DOHH2 (cell line): ENCODE results near the gene ADAM33.
A peak's percentile ranks its signal among the peaks of the same experiment; 100 is the strongest.

Source experiments
- H3F3A ChIP-seq: fragments of 200-600 bp; sonication (generic), shearing (Covaris generic); 2 replicates; pipeline ENCODE4 v1.6.0; 2016; ENCODE audit warnings: antibody characterized with exemption, mild to moderate bottlenecking; ENCODE audit not compliant: control insufficient read depth, insufficient read depth
- H3K27ac ChIP-seq: fragments of 200-600 bp; sonication (generic); 2 replicates; pipeline ENCODE4 v1.5.1; 2014; ENCODE audit warnings: low read depth, mild to moderate bottlenecking, low read length, moderate library complexity
- H3K27me3 ChIP-seq: fragments of 200-600 bp; sonication (generic); 2 replicates; pipeline ENCODE4 v1.6.1; 2014; ENCODE audit warnings: mild to moderate bottlenecking, low read length, mixed read lengths; ENCODE audit not compliant: control insufficient read depth
- H3K36me3 ChIP-seq: fragments of 200-600 bp; sonication (generic); 2 replicates; pipeline ENCODE4 v1.6.1; 2014; ENCODE audit warnings: mild to moderate bottlenecking, low read length, moderate library complexity, mixed read lengths; ENCODE audit not compliant: control insufficient read depth
- H3K4me1 ChIP-seq: fragments of 200-600 bp; sonication (generic); 2 replicates; pipeline ENCODE4 v1.6.1; 2014; ENCODE audit warnings: mild to moderate bottlenecking, low read length, mixed read lengths; ENCODE audit not compliant: control insufficient read depth
- H3K4me2 ChIP-seq: fragments of 200-600 bp; sonication (generic); 2 replicates; pipeline ENCODE4 v1.6.0; 2014; ENCODE audit warnings: mild to moderate bottlenecking, low read length, moderate library complexity
- H3K4me3 ChIP-seq: fragments of 200-600 bp; sonication (generic); 2 replicates; pipeline ENCODE4 v1.5.1; 2014; ENCODE audit warnings: mild to moderate bottlenecking, low read length, mixed read lengths
- H3K79me2 ChIP-seq: fragments of 200-600 bp; sonication (generic); 2 replicates; pipeline ENCODE4 v1.6.1; 2014; ENCODE audit warnings: mild to moderate bottlenecking, low read length, mixed read lengths; ENCODE audit not compliant: control insufficient read depth
- H3K9me2 ChIP-seq: fragments of 200-600 bp; sonication (generic); replicated peaks from 2 replicates; pipeline ENCODE4 v1.6.1; 2014; ENCODE audit warnings: mild to moderate bottlenecking, low read length, mixed read lengths; ENCODE audit not compliant: control insufficient read depth
- H3K9me3 ChIP-seq: fragments of 200-600 bp; sonication (generic); 2 replicates; pipeline ENCODE4 v1.6.1; 2014; ENCODE audit warnings: antibody characterized with exemption, low read length, mixed read lengths; ENCODE audit not compliant: control insufficient read depth, insufficient read depth
- H4K20me1 ChIP-seq: fragments of 200-600 bp; sonication (generic); 2 replicates; pipeline ENCODE4 v1.6.0; 2014; ENCODE audit warnings: low read depth, mild to moderate bottlenecking, antibody characterized with exemption, low read length, moderate library complexity; ENCODE audit not compliant: control insufficient read depth, insufficient read depth
- EZH2phosphoT487 ChIP-seq: fragments of 200-600 bp; sonication (generic); IDR thresholded peaks from 2 replicates; pipeline ENCODE4 v1.6.1; 2017; ENCODE audit warnings: borderline replicate concordance, mild to moderate bottlenecking, antibody characterized with exemption, low read length, moderate library complexity, mixed read lengths
- TF ChIP-seq, protein P1 (sequence below): fragments of 200-600 bp; sonication (generic); IDR thresholded peaks from one replicate; pipeline ENCODE4 v1.5.1; 2014; ENCODE audit warnings: antibody characterized with exemption, mild to moderate bottlenecking, low read depth, low read length; ENCODE audit not compliant: poor library complexity, severe bottlenecking

ADAM33 gene

DNA sequence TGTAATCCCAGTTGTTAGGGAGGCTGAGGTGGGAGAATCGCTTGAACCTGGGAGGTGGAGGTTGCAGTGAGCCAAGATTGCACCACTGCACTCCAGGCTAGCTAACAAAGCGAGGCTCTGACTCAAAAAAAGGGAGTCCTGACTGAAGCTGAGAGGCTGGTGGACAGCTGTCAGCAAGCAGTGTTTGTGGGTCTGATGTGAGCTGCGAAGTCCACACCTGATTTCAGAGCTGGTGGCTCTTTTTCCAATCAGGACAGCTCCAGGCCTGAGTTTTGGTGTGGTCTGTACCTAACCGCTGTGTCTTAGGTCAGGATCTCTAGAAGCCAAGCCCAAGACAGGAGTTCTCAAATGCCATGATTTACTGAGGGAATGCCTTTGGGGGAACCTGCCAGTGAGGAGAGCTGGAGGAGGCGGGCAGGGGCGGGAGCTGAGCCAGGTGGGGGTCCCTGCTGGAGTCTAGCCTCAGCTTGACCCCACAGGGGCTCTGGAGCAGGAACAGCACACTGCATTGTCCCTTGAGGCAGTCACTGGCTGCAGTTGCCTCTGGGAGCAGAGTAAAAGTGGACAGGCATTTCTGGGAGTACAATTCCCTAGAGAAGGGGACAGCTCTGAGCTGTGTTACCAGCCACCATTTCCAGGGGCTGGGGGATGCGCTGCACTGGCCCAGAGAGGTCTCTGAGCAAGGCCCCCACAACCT lies 23.6 kb downstream of the ADAM33 start:
- H3K4me2 ChIP-seq, result peak overlapping the region; percentile 24; the same call in 1 of the 2 replicates
- H3F3A ChIP-seq, result no peaks in the 10 kb centered on the region
- no peaks in the 10 kb centered on the region for H3K9me2 ChIP-seq
- H3K27ac ChIP-seq, result no peak overlapping the region
- no peaks in the 10 kb centered on the region for H3K36me3 ChIP-seq
- H3K9me3 ChIP-seq, result no peaks in the 10 kb centered on the region
- no peaks in the 10 kb centered on the region for H4K20me1 ChIP-seq
- H3K4me3 ChIP-seq, result no peak overlapping the region
- peaks cover 10% of the 10 kb centered on the region for H3K4me1 ChIP-seq
- peaks cover 18% of the 10 kb centered on the region for H3K27me3 ChIP-seq
- TF ChIP-seq, protein P1, sequence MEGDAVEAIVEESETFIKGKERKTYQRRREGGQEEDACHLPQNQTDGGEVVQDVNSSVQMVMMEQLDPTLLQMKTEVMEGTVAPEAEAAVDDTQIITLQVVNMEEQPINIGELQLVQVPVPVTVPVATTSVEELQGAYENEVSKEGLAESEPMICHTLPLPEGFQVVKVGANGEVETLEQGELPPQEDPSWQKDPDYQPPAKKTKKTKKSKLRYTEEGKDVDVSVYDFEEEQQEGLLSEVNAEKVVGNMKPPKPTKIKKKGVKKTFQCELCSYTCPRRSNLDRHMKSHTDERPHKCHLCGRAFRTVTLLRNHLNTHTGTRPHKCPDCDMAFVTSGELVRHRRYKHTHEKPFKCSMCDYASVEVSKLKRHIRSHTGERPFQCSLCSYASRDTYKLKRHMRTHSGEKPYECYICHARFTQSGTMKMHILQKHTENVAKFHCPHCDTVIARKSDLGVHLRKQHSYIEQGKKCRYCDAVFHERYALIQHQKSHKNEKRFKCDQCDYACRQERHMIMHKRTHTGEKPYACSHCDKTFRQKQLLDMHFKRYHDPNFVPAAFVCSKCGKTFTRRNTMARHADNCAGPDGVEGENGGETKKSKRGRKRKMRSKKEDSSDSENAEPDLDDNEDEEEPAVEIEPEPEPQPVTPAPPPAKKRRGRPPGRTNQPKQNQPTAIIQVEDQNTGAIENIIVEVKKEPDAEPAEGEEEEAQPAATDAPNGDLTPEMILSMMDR, result no peak
- TF ChIP-seq EZH2phosphoT487, result no peak
- no peaks in the 10 kb centered on the region for H3K79me2 ChIP-seq

DNA sequence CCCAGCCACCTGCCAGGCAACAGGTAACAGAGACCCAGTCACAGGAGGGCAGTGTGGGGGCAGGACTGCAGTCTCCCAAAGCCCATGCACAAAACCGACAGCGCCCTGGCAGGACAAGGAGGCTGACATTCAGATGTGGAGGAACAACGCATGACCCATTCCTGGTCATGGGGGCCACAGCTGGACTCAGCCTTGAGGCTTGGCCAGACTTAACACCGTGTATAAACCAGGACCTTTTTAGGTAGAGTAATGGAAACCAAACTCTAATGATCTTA lies 26.7 kb downstream of the ADAM33 start:
- no peak overlapping the region for H3K27ac ChIP-seq
- H3F3A ChIP-seq, result no peaks in the 10 kb centered on the region
- no peaks in the 10 kb centered on the region for H3K9me3 ChIP-seq
- H3K79me2 ChIP-seq, result no peaks in the 10 kb centered on the region
- peaks cover 10% of the 10 kb centered on the region for H3K4me1 ChIP-seq
- H3K4me2 ChIP-seq, result no peak overlapping the region
- H3K27me3 ChIP-seq, result peaks cover 2% of the 10 kb centered on the region; the same call in 1 of the 2 replicates
- no peak overlapping the region for H3K4me3 ChIP-seq
- H4K20me1 ChIP-seq, result no peaks in the 10 kb centered on the region
- no peaks in the 10 kb centered on the region for H3K9me2 ChIP-seq
- TF ChIP-seq, protein P1, result no peak
- no peak for TF ChIP-seq EZH2phosphoT487
- no peaks in the 10 kb centered on the region for H3K36me3 ChIP-seq

DNA sequence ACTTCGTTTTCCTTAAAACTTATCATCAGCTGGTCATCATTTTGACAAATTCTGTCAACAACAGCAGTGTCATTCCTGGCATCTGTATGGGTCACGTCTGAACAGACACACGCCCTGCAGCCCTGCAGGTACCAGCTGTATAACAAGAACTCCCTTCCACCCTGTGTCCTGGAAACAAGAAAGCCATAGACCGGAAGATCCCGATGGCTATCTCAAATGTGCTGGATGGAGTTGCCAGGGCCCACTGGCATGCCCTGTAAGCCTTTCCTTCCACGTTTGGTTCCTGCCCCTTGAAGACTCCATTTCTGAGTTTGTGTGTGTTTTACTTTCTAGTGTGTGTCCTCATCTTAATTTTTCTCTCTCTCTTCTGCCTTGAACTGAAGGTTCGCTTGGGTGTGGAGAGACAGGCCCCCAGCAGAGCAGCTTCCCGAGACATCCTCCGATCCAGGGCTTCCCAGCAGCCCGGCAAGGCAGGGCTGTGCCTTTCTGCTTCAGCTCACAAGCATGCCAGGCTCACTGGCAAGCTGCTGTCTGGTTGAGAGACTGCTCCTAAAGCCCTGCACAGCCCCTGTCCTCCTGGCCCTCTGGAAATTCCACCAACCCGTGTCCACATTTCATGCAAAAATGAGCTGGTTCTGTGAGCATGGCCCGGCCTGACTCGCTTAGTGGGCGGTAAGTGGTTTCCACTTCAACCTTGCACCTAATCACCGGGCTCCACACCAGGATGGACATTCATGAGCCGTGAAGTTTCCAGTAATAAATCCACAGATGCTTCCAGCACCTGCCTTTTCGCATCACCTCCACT lies 27.3 kb downstream of the ADAM33 start:
- Histone ChIP-seq H3K9me3 (no peaks in the 10 kb centered on the region), H3K4me2 (no peak overlapping the region), H3K79me2 (no peaks in the 10 kb centered on the region), H4K20me1 (no peaks in the 10 kb centered on the region), H3F3A (no peaks in the 10 kb centered on the region), H3K27me3 (0 out of 2 replicates have a peak, but pooled peaks cover 2% of the 10 kb centered on the region), H3K4me1 (peaks cover 10% of the 10 kb centered on the region), H3K4me3 (no peak overlapping the region), H3K9me2 (no peaks in the 10 kb centered on the region), H3K36me3 (no peaks in the 10 kb centered on the region), H3K27ac (no peak overlapping the region)
- no peak for TF ChIP-seq EZH2phosphoT487
- TF ChIP-seq, protein P1, result no peak
